ENCODE results near the gene SLC12A2.

GRCh38 chr5:128202320-128202719, 118.8 kb downstream of the SLC12A2 start:
- TF ChIP-seq CTCF (IDR thresholded peaks at IDR 0.05) (no peak), EP300 (IDR thresholded peaks at IDR 0.05) (no peak)

Measured in stomach (tissue), 4 donors.